H4 (cell line): ENCODE results near the gene TNFRSF18. TPM values are rescaled to one million over a fixed set of nuclear protein-coding genes. Genes with fewer than 3 reads are reported as not detected.

Experiments used
- DNase-seq: peaks from one replicate; pipeline ENCODE4 v3.0.0-alpha.2; 2015; ENCODE audit warnings: low spot score
- total RNA-seq: library from RNA; depleted of rRNA; stranded (reverse); fragments of >200 nt; shearing (Covaris generic); gene quantifications from 2 replicates; pipeline ENCODE4 v1.2.3, GENCODE V29; 2014

The TNFRSF18 gene
- total RNA-seq, 1 experiment from 2014 or later = not detected

DNA sequence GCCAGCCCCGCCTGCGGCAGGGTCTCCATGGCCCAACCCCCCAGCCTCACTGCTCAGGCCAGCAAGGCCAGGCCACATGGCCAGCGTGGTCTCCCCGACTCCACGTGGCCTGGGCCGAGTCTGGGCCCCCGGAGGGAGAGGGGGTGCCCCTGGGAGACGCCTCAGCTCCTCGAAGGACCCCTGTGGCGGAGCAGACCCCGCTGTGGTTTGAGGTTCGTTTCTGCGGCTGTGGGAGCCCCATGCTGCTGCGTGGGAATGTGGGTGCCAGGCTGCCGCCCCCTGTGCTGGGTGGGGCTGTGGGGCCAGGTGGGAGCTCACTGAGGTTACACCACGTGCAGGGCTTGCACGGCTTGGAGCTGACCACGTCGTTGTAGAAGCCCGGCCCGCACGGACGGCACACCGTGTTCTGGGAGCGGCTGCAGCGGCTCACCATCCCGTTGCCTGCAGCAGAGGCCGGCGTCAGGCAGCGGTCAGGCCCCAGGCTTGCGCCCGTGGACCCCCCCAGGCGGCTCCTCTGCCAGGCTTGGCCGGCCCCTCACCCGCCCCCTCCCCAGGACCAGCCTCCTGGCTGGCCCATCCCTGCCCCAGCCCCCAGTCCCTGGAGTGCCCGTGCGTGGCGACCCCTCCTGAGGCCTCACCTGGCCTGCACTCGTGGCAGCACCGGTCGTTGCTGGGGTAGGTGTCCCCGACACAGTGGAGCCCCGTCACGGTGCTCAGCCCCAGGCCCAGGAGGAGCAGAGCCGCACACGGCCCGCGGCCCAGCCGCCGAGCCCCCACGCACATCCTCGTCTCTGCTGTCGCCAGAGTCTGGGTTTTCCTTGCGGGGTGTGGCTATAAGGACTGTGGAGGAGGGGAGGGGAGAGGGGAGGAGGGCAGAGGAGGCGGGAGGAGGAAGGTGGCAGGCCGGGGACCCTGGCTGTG, 7.2 kb upstream of the TNFRSF18 start, which contains the start of gene TNFRSF4:
TSS of gene TNFRSF4 (minus strand) at position 809 of the 921 bp plus-strand sequence. CDS start at position 783, 26 bp downstream.
- DNase-seq = no peak

DNA sequence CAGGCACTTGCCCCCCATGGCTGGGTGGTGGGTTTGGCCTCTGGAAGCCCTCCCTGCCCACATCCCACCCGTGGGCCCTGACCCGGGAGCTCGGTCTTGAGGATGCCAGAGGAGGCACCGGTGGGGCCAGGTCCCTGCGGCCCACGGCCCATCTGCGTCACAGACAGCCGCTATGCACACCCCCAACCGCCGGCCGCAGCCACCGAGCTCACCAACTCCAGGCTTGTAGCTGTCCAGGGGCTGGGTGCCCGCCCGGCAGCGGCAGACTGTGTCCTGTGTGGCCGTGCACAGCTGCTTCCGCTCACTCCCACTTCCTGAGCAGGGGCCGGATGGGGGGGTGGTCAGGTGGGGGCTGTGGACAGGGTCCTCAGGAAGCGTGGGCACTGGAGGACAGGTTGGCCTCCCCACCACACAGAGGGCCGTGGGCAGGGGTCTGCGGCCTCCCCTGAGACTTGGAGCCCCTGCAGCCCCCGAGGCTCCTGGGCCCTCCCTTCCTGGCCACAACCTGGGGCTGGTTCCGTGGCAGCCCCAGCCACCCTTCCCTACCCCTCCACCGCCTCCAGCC, 6.5 kb upstream of the TNFRSF18 start:
- DNase-seq = no peak

DNA sequence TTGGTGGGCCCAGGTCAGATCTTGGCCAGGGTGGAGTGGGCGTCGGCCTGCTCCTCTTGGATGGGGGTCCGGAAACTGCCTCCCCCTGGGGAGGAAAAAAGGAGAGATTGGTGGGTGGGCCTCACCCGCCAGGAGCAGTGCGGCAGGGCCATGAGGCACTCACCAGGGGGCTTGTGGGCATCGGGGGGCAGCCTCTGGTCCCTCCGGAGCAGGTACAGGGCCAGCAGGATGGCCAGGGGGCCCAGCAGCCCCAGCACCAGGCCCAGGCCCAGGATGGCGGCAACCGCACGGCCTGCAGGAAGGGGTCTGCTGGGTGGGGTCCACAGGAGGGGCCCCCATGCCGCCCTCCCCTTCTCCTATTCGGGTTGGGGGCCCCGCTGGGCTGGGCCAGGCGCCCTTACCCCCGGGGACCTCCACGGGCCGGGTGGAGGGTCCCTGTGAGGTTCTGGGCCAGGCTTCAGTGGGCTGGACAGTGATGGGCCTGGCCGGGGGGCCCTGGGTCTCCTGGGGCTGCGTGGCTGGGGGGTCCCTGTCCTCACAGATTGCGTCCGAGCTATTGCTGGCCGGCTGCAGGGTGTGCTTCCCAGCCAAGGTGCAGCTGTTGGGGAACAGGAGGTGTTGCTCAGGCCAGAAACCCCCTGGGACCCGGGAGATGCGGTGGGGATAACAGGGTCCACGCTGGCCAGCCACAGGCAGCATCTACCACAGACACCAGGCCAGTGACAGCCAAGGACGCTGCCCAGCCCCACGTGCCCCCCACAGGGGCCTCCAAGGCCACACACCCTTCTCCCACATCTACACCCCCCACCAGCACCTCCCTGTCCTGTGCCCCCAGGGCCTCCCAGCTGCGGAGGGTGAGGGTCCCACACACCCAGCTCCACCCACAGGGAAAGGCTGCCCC, 5.4 kb upstream of the TNFRSF18 start:
- DNase-seq = no peak

DNA sequence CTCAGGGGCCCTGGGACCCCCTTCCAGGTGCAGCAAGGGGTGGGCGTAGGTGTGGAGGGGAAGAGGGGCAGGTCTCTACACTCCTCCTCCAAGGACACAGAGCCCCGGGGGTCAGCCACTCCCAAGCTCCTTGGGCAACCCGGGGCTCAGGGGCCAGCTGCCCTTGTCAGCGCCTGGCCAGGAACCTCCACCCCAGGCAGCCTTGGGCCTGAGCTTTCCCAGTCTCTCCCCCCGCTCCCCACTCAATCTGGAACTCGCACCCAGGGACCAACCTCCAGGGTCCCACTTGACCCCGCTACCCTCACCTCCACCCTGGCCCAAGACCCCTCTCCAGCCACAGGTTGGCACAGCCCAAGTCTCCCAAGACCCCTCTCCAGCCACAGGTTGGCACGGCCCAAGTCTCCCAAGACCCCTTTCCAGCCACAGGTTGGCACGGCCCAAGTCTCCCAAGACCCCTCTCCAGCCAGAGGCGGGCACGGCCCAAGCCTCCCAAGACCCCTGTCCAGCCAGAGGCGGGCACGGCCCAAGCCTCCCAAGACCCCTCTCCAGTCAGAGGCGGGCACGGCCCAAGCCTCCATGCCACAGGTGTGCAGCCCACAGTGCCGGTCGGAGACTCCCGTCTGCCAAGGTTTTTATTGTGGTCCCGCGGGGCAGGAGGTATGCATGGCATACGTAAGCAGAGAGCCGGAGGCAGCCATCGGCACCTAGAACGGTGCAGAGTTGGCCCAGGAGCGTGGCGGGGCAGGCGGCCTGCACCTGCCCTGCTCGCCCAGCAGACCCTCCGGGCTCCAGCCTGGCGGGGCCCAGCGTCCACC, 4.5 kb upstream of the TNFRSF18 start:
- DNase-seq = no peak

DNA sequence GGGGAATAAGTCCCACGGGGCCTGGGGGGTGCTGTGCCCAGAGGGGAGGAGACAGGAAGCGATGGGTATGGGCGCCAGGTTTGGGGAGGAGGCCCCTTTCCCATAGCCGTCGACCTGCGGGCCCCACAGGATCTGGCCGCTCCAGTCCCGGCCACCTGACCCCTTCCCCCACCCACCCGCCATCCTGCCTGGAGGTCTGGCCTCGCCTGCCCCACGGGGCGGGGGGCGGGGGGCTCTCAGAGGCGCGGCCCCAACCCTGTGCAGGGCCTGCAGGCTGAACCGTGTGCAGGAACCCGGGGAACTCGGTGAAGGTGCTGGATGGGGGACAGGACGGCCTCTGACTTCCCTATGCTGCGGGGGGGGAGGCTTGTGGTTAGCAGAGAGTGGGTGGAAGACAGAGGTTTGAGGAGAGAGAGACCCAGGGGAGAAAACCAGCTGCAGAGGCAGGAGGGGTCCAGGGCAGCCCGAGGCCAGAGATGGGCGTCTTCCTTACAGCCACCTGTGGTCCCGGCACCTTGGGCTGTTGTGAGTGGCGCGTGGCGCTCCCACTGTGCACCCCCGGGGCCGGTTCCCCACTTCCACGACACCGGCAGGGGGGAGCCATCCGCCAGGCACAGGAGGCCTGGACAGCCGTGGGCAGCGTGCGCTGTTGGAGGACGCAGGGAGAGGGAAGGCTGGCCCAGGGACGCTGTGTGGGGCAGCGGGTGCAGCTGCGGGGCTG, 2.5 kb upstream of the TNFRSF18 start:
- DNase-seq = peak; percentile 55

DNA sequence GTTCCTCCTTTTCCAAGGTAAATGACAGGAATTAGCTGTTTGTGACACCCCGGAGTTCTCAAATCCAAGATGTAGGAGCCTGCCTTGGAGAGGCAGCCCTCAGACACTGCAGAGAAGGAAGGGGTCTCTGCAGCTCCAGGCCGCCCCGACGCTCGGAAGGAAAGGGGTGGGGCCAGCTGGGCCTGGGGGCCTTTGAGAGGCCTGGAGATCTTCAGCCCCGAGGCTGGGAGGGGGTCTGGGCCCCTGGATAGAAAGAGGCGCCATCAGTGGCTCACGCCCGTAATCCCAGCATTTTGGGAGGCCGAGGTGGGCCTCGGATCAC, 1.1 kb upstream of the TNFRSF18 start:
- no peak for DNase-seq

DNA sequence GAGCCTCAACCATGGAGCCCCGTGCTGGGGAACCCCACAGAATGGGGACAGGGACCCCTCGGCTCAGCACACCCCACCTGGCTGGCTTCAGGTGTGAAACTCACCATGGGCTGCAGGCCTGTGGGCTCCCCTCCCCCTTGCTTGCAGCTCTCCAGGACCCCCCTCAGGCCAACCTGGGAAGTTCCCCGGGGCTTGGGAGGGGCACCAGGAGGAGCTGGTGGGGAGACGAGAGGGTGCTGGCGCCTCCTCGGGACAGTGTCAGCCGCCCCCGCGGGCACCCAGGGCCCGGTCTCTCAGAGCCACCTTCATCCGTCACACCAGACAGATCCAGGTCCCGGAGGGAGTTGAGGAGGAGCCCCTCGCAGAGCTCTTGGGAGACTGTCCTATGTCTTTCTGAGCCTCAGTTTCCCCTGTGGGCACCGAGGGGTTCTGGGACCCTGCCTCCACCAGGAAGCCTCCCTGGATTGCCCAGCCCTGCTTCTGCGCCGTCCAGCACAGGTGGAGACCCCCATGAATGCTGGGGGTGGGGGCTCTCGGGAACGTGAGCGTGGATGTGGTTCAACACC, 657 bp upstream of the TNFRSF18 start:
- no peak for DNase-seq

DNA sequence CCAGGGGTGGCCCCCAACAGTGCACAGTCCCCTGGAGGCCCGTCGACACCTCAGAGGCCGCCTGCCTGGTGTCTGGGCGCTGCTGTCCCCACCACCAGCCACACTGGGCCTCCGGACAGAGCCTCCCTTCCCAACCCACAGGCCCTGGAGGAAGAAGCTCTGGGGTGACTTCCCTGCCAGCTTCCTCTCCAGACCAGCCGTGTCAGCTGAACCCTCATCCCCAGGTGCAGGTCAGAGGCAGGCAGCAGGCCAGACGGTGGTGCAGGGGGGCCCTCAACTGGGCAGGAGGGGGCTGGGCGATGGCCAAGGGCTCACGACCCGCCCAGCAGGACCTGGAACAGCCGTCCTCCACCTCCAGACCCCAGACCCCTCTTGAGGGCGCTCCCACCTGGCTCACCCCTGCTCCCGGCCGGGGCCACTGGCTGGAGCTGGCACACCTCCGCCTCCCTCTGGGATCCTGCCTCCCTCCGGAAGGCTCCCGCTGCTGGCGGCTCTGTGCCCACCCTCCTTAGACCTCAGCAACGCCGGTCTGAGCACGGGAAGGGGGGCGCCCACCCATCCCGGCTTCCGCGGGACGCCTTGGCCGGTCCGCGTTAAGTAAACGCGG, 520 bp downstream of the TNFRSF18 start:
- DNase-seq = no peak

DNA sequence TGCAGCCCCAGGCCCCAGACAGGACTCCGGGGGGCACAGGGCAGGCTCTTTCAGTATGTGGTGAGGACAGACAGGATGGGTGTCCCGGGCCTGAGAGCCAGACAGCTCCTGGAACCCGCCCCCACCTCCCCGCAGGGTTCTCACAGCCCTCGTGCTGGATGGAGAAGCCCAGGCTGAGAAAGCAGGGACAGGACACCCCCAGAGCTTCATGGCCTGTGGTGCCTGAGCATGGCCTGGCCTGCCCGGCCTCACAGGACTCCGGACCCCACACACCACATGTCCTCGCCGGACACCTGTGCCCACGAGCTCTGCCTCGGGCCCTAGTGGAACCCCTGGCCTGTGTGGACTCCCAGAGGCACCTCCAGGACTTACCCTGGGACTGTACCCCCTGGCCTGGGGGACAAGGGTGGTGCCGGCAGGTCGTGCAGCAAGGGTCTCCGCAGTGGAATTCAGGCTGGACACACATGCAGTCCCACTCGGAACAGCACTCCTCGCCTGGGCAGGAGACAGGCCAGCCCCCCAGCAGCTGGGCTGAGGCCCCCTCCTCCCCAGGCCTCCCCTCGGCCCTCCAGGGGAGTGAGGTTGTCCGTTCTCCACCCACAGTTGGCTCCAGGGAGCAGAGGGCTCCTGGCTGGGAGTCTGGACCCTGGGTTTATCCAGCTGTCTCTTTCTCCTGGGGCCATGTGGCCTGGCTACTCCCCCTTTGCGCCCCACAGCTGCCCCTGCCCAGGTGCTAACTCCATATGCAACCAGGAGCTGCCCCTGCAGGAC, 1.2 kb downstream of the TNFRSF18 start:
- no peak for DNase-seq

DNA sequence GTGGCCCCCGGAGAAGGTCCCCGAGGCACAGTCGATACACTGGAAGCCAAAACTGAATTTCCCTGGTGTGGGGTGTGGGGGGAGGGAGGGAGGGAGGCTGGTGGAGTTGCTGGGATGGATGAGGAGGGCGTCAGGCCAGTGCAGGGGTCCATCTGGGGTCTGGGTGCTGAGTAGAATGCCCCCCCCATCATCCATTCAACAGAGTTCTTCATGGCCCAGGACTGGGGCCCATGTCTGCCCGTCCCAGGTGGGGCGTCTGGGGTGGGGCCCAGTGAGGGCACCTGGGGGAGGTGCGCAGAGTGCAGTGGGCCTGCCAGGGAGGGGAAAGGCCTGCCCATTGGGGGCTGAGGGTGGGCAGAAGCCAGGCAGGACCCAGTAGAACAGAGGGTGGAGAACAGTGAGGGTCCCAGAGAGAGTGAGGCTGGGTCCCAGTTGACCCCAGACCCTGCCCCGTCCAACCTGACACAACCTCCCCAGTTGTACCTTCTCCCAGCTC, 1.9 kb downstream of the TNFRSF18 start:
- no peak for DNase-seq

DNA sequence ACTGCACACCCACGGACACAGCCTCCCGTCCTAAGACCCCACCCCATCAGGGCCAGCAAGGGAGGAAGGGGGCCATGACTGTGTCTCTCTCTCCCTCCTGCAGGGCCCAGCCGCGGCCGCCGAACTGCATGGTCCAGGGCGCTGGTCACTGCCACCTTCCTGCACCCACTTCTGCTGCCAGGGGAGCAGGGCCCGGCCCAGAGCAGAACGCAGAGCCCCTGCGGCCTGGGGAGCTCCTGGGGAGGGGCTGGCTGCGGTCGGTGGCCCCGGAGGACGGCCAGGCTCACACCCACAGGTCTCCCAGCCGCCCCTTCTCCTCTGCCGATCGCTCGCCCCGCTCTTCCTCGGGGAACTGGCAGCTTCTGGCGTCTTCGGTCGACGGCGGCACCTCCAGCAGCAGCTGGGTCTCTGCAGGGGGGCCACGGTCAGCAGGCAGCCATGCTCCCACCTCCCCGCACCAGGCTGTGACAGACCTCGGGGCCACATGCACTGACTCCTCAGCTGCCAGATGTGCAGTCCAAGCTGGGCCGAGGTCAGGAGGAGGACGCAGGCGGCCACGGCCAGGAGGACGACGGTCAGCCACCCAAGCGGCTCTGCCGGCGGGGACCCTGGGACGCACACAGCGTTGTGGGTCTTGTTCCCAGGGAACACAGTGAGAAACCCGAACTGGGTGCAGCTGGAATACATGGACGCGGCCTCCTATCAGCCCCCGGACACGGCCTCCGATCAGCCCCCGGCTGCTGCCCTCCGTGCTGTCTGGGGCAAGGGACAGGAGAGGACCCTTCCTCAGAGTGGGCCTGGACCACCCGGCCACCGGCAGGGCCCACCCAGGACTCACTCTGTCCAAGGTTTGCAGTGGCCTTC, 2.6 kb downstream of the TNFRSF18 start:
- DNase-seq = no peak

DNA sequence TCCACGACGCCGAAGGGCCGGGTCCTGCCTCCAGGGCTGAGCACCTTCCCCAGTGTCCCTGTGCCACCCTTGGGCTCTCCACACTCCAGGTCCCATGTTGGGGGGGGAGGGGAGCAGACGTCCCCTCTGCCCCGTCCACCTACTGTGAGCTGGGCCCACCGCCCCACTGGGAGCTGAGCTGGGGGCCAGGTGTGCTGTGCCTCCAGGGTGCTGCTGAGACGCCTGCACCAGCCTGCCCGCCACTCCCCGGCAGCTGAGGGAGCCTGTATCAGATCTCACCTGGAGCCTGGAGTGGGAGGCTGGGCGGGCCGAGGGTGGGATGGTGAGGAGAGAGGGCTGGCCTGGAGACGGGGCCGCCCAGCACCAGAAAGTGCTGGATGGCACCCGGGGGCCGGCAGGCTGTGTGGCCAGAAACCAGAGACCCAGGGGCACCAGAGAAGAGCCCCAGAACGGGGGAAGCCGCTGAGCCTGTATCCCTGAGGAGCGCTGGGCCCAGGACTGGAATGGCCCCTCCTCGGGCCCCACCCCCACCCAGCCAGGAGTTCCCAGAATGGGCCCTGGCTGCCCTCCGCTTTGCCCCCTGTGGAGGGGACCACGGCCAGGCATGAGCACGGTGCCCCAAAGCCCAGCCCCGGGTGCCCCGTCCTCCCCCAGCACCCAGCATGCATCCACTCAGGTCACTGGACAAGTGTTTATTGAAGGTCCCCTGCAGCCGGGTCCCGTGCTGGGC, 3.4 kb downstream of the TNFRSF18 start:
- DNase-seq = no peak

DNA sequence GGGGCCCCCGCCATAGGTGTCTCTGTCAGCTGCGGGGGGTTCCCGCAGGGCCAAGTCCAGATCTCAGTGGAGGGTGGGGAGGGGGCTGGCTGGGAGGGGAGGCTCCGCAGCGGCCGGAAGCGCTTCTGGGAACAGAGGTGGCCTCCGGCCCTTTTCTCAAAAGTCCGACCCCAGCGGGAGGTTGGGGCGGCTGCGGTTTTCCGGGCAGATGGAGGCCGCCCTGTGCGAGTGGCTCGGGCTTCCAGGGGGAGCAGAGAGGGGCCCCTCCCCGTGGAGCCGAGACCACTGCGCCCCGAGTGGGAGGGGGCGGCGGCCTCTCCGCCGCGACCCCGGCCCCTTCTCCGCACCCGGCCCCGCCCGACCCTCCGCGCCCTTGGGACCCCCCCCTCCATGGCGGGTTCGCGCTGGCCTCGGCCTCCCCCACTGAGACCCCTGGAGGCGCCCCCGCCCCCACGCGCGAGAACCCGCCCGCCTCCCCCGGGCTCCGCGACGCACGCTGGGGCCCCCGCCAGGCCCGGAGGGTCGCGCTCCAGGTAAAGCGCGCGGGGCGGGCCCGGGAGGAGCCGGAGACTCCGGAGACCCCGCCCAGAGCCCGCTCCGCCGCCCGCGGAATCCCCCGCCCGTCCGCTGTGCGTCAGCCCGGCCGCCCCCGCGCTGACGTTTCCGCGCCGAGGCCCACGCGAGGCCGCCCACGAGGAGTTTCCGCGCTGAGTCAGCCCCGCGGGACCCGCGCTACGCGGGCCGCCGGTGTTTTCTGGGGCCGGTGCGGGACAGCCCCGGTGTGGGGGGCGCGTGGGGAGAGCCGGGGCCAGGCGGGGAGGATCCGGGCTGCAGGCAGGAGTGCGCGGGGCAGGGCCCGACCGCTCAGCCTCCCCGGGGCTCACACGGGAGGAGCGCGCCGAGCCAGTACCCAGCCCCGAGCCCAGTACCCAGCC, 5.2 kb downstream of the TNFRSF18 start:
- no peak for DNase-seq

DNA sequence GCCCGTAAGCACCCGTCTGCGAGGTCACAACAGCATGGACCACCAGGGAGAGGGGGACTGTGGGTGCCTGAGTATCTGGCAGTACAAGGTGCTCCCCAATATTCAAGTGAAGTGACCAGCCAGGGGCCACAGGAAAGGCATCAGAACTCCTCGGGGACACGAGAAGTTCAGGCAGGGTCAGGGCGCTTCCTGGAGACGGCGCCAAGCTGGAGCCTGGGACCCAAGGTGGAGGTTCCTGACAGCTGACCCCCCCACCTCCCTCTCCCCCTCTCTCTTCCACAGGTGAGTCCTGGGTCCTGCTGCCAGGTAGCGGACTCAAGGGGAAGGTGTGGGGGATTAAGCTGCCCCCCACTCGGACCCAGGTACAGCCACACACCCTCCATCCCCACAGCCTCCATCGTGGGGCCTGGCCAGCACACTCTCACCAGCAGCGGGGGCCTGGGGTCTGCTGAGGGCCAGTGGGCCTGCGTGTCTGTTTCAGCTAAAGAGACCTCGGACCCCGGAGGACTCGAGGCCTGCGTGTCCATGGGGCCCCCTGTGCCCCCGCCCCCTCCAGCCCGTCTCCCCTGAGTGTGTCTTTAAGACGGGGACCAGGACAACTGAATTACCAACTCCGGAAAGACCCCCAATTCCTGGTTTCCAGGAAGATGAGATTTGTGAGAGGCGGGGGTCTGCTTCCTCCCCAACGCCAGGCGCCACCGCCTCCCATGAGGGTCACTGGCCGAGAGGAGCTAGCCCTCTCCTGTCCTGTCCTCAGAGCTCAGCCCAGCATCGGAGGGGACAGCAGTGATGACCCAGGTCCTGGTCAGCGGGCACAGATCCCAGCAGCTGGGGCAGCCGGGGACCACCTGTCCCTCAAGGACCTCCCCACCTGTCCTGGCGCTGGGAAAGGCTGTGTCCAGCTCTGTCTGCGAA, 6.2 kb downstream of the TNFRSF18 start:
- DNase-seq = no peak
